GM19193 (cell line): ENCODE data around the gene ABCD1.

Source experiments
- POLR2A ChIP-seq: IDR thresholded peaks from 4 replicates; pipeline ENCODE4 v1.6.1; 2011; ENCODE audit not compliant: insufficient read depth, insufficient read length; ENCODE audit errors: extremely low read depth

The ABCD1 gene

GRCh38 chrX:153728951-153729631 is 4.4 kb downstream of the ABCD1 start:
- TF ChIP-seq POLR2A, result no peak

GRCh38 chrX:153731117-153731844 is 6.6 kb downstream of the ABCD1 start:
- TF ChIP-seq POLR2A, result no peak

GRCh38 chrX:153731845-153732215 is 7.2 kb downstream of the ABCD1 start:
- no peak for TF ChIP-seq POLR2A

DNA sequence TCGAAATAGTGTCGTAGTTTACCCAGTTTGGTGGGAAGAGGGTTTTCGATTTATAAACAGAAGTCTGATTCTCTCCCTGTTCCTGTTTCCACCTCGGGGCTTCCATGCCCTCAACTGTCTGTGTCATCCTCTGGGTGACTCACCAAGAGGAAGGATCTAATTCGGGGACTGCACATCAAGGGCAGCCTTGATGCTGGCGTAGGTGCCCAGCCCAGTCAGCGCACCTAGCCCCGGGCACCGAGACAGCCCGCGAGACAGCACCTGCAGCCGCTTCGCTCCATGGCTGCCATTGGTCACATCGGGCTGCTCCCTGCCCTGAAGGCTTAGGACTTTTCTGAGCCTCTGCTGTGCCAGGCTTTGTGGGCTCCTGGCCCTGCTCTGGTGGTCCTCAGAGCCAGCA is 7.7 kb downstream of the ABCD1 start:
- no peak for TF ChIP-seq POLR2A

GRCh38 chrX:153733651-153734240 is 9.1 kb downstream of the ABCD1 start:
- no peak for TF ChIP-seq POLR2A

- TF ChIP-seq POLR2A, result no peak
Observed at GRCh38 chrX:153734871-153735270, 10.2 kb downstream of the ABCD1 start.

DNA sequence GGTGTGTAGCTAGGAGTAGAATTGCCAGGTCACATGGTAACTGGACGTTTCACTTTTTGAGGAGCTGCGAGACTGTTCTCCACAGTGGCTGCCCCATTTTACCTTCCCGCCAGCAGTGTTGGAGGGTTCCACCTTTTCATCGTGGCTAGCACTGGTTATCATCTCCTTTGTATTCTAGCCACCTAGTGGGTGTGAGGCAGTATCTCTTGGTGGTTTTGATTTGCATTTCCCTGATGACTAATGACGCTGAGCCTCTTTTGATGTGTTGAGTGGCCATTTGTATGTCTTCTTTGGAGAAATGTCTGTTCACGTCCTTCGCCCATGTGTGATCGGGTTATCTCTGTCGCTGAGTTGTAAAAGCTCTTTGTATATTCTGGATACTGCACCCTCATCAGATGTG is 10.6 kb downstream of the ABCD1 start:
- TF ChIP-seq POLR2A, result no peak

DNA sequence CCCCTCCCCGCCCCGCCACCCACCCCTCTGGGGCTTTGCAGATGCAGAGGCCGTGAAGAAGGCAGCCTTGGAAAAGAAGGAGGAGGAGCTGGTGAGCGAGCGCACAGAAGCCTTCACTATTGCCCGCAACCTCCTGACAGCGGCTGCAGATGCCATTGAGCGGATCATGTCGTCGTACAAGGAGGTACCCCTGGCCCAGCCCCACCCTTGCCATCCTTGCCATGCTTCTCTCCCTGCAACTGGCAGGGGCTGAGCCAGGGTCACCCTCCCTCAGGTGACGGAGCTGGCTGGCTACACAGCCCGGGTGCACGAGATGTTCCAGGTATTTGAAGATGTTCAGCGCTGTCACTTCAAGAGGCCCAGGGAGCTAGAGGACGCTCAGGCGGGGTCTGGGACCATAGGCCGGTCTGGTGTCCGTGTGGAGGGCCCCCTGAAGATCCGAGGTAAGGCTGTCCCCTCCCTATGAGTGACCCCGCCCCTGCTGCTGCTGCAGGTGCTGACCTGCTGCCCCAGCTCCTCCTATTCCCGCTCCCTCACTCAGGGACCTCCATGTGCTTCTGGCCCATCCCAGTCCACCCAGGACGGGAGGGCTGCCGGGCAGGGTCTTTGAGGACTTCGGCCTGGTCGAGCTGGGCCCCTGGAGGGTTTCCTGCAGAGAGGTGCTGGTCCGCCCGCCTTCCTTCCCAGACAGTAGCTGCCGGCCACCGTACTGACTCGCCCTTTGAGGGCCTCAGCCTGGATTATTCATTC is 11.6 kb downstream of the ABCD1 start:
- no peak for TF ChIP-seq POLR2A

DNA sequence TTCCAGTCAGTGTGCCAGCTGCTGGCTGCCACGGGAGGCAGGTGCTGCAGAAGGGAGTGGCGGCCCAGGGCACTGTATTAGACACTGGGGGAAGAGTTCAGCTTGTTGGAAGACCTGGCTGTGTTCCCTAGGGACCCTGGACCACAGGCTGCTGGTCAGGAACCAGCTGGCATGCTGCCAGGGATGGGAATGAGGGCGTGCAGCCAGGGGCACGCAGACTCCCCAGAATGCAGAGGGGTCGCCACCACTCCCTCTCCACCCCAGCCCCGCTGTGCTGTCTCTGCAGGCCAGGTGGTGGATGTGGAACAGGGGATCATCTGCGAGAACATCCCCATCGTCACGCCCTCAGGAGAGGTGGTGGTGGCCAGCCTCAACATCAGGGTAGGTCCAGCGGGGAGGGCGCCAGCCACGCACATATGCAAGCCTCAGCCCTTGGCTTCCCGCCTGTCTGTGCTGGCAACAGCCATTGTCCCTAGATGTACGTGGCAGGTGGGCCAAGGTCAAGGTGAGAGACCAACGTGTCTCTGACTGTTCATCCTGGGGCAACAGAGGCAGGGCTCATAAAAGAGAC is 12.3 kb downstream of the ABCD1 start:
- no peak for TF ChIP-seq POLR2A

DNA sequence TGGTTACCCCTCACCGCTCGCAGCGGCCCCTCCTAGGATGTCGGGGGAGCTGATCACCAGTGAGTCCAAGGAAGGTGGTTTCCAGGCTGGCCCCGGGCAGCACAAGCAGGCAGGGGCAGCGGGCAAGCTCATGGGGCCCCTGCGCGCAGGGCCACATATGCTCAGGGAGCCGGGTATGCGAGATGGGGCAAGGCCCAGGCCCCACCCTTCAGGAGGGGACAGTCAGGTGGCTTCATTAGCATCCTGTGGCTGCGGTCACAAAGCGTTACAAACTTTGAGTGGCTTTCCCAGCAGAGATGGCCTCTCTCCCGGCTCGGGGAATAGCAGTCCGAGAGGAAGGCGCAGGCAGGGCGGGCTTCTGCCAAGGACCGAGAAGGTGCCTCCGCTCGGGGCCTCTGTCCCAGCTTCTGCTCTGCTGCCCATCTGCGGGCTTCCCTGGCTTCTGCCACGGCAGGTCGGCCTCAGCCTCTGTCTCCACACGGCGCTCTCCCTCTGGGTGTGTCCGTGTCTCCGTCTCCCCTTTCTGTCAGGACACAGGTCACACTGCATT is 13.5 kb downstream of the ABCD1 start:
- TF ChIP-seq POLR2A, result no peak

GRCh38 chrX:153739754-153740486 is 15.3 kb downstream of the ABCD1 start:
- TF ChIP-seq POLR2A, result no peak

DNA sequence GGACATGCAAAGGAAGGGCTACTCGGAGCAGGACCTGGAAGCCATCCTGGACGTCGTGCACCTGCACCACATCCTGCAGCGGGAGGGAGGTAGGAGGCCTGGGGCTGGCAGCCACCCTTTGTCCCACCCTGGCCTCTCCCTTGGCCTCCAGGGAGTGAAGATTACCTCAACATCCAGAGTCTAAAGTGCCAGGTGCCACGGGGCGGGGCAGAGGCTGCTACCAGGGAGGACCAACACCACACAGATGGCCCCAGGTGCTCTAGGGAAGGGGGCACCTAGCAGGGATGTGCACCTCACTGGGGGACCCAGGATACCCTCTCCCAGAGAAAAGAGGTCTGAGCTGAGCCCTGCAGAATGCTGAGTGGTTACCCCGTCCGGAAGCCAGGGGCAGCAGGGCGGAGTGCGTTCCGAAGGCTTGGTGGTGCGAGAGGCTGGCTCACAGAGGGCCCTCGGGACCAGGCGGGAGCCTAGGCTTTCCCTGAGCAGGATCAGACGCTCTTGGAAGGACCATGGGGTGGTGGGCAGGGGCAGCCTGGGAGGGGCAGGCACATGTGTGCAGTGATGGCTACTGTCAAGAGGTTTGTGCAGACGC is 16.1 kb downstream of the ABCD1 start:
- TF ChIP-seq POLR2A, result no peak

GRCh38 chrX:153741446-153741845 is 16.8 kb downstream of the ABCD1 start:
- no peak for TF ChIP-seq POLR2A
